ENCODE measurements around the gene KREMEN2.

Gene KREMEN2

DNA sequence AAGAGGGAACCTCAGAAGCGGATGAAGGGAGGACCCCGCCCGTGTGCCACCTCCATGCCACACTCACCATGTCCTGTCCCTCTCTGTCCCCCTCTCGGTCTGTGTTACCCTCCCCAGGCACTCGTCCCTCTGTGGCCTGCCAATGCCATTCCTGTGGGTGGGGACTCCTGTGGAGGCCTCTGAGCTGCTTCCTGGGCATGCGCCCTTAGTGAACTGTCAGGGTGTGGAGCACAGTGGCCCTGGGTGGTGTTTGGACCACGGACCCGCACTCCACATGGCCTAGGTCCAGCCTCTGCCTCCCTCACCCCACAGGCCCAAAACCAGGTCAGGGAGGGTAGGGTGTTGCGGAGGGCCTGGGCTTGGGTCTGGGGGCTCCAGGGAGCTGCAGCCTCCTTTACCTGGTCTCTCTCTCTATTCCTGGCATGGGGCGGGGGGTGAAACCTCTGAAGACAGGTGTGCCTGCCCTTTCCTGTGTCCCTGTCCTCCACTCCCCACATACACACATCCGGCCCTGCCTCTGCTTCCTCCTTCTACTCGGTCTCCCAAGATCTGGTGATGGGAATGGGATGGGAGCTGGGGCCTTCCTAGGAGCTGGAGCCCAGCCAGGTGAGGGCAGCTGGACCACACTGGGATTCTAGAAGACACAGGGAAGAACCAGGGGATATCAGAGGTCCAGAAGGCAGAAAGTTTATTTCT, 27.6 kb downstream of the KREMEN2 start:
- no peak for DNase-seq (ENCODE audit: low read depth)
- TF ChIP-seq, protein P1, sequence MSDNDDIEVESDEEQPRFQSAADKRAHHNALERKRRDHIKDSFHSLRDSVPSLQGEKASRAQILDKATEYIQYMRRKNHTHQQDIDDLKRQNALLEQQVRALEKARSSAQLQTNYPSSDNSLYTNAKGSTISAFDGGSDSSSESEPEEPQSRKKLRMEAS (IDR thresholded peaks at IDR 0.05; ENCODE audit: low read depth, low read length): no peak
- TF ChIP-seq, protein P2, sequence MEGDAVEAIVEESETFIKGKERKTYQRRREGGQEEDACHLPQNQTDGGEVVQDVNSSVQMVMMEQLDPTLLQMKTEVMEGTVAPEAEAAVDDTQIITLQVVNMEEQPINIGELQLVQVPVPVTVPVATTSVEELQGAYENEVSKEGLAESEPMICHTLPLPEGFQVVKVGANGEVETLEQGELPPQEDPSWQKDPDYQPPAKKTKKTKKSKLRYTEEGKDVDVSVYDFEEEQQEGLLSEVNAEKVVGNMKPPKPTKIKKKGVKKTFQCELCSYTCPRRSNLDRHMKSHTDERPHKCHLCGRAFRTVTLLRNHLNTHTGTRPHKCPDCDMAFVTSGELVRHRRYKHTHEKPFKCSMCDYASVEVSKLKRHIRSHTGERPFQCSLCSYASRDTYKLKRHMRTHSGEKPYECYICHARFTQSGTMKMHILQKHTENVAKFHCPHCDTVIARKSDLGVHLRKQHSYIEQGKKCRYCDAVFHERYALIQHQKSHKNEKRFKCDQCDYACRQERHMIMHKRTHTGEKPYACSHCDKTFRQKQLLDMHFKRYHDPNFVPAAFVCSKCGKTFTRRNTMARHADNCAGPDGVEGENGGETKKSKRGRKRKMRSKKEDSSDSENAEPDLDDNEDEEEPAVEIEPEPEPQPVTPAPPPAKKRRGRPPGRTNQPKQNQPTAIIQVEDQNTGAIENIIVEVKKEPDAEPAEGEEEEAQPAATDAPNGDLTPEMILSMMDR (IDR thresholded peaks at IDR 0.05; ENCODE audit: low read depth, low read length): no peak
- TF ChIP-seq POLR2A (IDR thresholded peaks at IDR 0.05; ENCODE audit: extremely low read depth, insufficient read length) (no peak), MYC (IDR thresholded peaks at IDR 0.05; ENCODE audit: low read depth, low read length) (no peak)
- H3K4me3 ChIP-seq (ENCODE audit: low read depth, low read length): no peak overlapping the region

DNA sequence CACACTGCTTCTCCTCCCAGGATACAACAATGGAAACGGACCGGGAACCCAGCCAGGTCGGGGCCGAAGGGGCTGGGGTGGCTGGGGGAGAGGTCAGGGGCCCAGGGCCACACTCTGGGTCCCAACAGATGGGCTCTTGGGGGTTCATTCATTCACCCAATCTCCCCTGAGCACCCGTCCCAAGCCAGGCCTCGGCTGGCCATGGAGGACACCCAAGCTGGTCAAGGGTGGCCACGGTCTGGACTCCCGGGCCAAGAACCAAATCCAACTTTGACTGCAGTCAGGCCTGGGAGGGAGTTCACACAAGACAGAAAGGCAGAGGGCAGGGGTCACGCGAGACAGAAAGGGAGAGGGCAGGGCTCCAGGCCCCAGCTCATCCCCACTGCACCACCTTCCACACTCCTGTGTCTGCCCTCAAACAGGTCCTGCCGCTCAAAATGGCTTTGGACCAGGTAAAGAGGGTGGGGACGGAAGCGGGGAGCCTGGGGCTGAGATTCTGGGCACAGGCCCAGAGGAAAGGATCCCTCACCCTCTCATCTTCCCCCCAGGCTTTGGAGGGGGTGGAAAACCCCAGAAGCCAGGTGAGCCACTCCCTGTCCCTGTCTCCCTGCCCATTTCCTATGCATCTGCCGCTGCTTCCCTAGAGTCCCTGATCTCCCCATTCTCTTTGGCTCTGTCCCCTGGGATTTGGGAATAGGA, 28.5 kb downstream of the KREMEN2 start:
- no peak overlapping the region for H3K4me3 ChIP-seq (ENCODE audit: low read depth, low read length)
- no peak for DNase-seq (ENCODE audit: low read depth)
- TF ChIP-seq, protein P1 (IDR thresholded peaks at IDR 0.05; ENCODE audit: low read depth, low read length): no peak
- no peak for TF ChIP-seq MYC (IDR thresholded peaks at IDR 0.05; ENCODE audit: low read depth, low read length)
- TF ChIP-seq, protein P2 (IDR thresholded peaks at IDR 0.05; ENCODE audit: low read depth, low read length): no peak
- no peak for TF ChIP-seq POLR2A (IDR thresholded peaks at IDR 0.05; ENCODE audit: extremely low read depth, insufficient read length)

DNA sequence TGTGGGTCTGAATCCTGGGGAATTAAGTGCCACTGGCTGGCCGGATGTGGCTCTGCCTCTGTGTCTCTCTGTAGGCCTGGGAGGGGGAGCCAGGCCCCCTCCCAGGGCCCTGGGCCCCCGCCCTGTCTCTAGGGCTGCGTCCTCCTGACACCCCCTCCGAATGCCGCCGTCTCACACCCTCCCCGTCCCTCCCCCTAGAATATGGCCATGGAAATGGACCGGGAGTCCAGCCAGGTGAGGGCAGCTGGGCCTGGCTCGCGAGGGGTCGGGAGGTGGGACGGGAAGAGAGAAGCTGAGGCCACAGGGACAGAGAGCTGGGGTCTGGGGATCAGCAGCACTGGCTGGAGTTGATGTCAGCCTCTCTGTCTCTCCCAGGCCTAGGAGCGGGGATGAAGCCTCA, 32.2 kb downstream of the KREMEN2 start:
- no peak overlapping the region for H3K4me3 ChIP-seq (ENCODE audit: low read depth, low read length)
- DNase-seq (ENCODE audit: low read depth): no peak
- no peak for TF ChIP-seq POLR2A (IDR thresholded peaks at IDR 0.05; ENCODE audit: extremely low read depth, insufficient read length)
- no peak for TF ChIP-seq MYC (IDR thresholded peaks at IDR 0.05; ENCODE audit: low read depth, low read length)
- TF ChIP-seq, protein P2 (IDR thresholded peaks at IDR 0.05; ENCODE audit: low read depth, low read length): no peak
- TF ChIP-seq, protein P1 (IDR thresholded peaks at IDR 0.05; ENCODE audit: low read depth, low read length): no peak

DNA sequence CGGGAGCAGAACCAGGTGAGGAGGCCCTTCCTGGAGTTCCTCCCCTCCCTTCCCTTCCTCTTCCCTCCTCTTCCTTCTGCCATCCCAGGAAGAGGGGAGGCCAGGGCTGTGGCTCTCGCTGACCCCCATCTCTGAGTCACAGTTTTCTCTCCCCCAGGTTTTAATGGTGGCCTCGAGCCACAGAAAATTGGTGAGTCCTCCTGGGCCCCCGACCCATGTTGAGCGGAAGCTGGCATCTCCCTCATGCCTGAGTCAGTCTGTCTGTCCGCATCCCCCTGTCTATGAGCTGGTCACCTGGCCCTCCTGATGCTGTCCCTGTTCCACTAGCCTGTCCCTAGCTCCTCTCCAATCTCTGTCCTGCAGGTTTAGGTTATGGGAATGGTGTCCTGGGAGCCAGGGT, 35.9 kb downstream of the KREMEN2 start:
- no peak overlapping the region for H3K4me3 ChIP-seq (ENCODE audit: low read depth, low read length)
- no peak for DNase-seq (ENCODE audit: low read depth)
- no peak for TF ChIP-seq POLR2A (IDR thresholded peaks at IDR 0.05; ENCODE audit: extremely low read depth, insufficient read length)
- TF ChIP-seq MYC (IDR thresholded peaks at IDR 0.05; ENCODE audit: low read depth, low read length): no peak
- TF ChIP-seq, protein P2 (IDR thresholded peaks at IDR 0.05; ENCODE audit: low read depth, low read length): no peak
- TF ChIP-seq, protein P1 (IDR thresholded peaks at IDR 0.05; ENCODE audit: low read depth, low read length): no peak

DNA sequence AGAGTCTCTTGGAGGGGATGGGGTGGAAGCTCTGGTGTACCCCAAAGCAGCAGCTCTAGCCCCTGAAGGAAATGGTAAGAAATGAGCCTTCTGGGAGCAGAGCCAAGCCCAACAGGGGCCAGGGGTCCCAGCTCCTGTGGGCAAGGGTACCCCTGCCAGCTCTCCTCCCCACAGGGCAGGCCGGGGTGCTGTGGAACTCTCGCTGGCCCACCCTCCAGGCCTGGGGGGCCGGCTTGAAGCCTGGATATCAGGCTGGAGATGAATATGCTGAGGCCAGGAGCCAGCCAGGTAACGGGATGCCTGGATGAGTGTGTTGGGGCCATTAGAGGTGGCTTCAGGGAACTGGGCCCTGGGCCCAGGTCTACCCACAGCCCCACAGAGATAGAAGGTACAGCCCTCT, 36.5 kb downstream of the KREMEN2 start:
- TF ChIP-seq, protein P2 (IDR thresholded peaks at IDR 0.05; ENCODE audit: low read depth, low read length): no peak
- TF ChIP-seq, protein P1 (IDR thresholded peaks at IDR 0.05; ENCODE audit: low read depth, low read length): no peak
- TF ChIP-seq MYC (IDR thresholded peaks at IDR 0.05; ENCODE audit: low read depth, low read length) (no peak), POLR2A (IDR thresholded peaks at IDR 0.05; ENCODE audit: extremely low read depth, insufficient read length) (no peak)

More for the DNA sequence above, 36.5 kb downstream of the KREMEN2 start:
- no peak for DNase-seq (ENCODE audit: low read depth)
- H3K4me3 ChIP-seq (ENCODE audit: low read depth, low read length): no peak overlapping the region

Data from NB4 (cell line).